Astrocyte of the cerebellum (primary cell): ENCODE measurements around the gene C14orf119.

Source experiments
- DNase-seq: peaks from one replicate; pipeline ENCODE4 v3.0.0-alpha.2; 2011; ENCODE audit warnings: low read depth
- H3K4me3 ChIP-seq: 2 replicates; pipeline ENCODE4 v1.5.1; 2011; ENCODE audit warnings: mild to moderate bottlenecking, low read depth, low read length, moderate library complexity
- CTCF ChIP-seq: IDR thresholded peaks from 2 replicates; pipeline ENCODE4 v1.5.1; 2012; ENCODE audit warnings: low read length, low read depth, moderate library complexity, mild to moderate bottlenecking; ENCODE audit errors: missing control alignments
- in situ Hi-C: cut with HindIII; loops from 2 replicates; pipeline ENCODE4 v1.10.0; 2017; ENCODE audit warnings: low sequenced_read_pairs

C14orf119 gene

GRCh38 chr14:23089498-23090253 lies 5.6 kb upstream of the C14orf119 start:
- H3K4me3 ChIP-seq, result no peak overlapping the region
- no peak for TF ChIP-seq CTCF

GRCh38 chr14:23090254-23090636 lies 5.1 kb upstream of the C14orf119 start:
- in situ Hi-C loops, result loop anchor here (5.0 to 10.0 kb wide), 2 partner anchors 85 to 97 kb away; no protein-coding TSS in a partner anchor
- no peak for DNase-seq
- H3K4me3 ChIP-seq, result no peak overlapping the region
- no peak for TF ChIP-seq CTCF

More at GRCh38 chr14:23089498-23090253, 5.6 kb upstream of the C14orf119 start:
- in situ Hi-C loops, result loop anchor here (5.0 to 10.0 kb wide), 2 partner anchors 85 to 98 kb away; no protein-coding TSS in a partner anchor
- no peak for DNase-seq

GRCh38 chr14:23091294-23092225 lies 3.7 kb upstream of the C14orf119 start:
- in situ Hi-C loops, result loop anchor here (5.0 to 10.0 kb wide), 2 partner anchors 87 to 96 kb away; no protein-coding TSS in a partner anchor
- no peak overlapping the region for H3K4me3 ChIP-seq
- no peak for TF ChIP-seq CTCF
- no peak for DNase-seq

GRCh38 chr14:23093104-23093503 lies 2.2 kb upstream of the C14orf119 start:
- no peak for DNase-seq
- peak overlapping the region; percentile 92 for H3K4me3 ChIP-seq
- in situ Hi-C loops, result loop anchor here (5.0 to 10.0 kb wide), 2 partner anchors 88 to 94 kb away; no protein-coding TSS in a partner anchor
- TF ChIP-seq CTCF, result no peak

GRCh38 chr14:23093526-23093925 lies 1.8 kb upstream of the C14orf119 start:
- peak overlapping the region; percentile 92 for H3K4me3 ChIP-seq
- no peak for TF ChIP-seq CTCF
- DNase-seq, result no peak
- in situ Hi-C loops, result loop anchor here (5.0 to 10.0 kb wide), 2 partner anchors 89 to 94 kb away; no protein-coding TSS in a partner anchor

- DNase-seq, result no peak
These were observed 1.2 kb upstream of the C14orf119 start for GRCh38 chr14:23093991-23094665.

More at GRCh38 chr14:23093991-23094665, 1.2 kb upstream of the C14orf119 start:
- peak; percentile 47 for TF ChIP-seq CTCF
- in situ Hi-C loops, result loop anchor here (5.0 to 10.0 kb wide), 2 partner anchors 89 to 93 kb away; no protein-coding TSS in a partner anchor
- peak overlapping the region; percentile 92 for H3K4me3 ChIP-seq
